K562 (cell line): ENCODE data around the gene TENM4. TPM values are rescaled to one million over a fixed set of nuclear protein-coding genes. Genes with fewer than 3 reads are reported as not detected.

Source experiments
- ATAC-seq: fragments of 200-7000 bp; cut with Tn5 transposase; 3 replicates; pipeline ENCODE4 v1.9.1; 2020; ENCODE audit warnings: moderate library complexity
- BruUV-seq: library from RNA; stranded (reverse); fragments of 400-500 nt; replicated peaks from 2 replicates; lab custom pipeline; 2021; lab: Mats Ljungman, UMichigan
- CTCF ChIA-PET: fragments of 300-600 bp; formaldehyde crosslinking; extraction: SDS; loops from one replicate; lab custom pipeline; 2021; ENCODE audit warnings: low intra/inter-chr PET ratio; lab: Yijun Ruan, JAX
- POLR2A ChIA-PET: fragments of 300-600, 350-650 bp; sonication (Branson Sonifier 250); formaldehyde crosslinking; extraction: SDS; loops from one replicate; lab custom pipeline; 2021; ENCODE audit warnings: antibody characterized with exemption, inconsistent platforms; lab: Yijun Ruan, JAX
- DNase-seq, 4 experiments: peaks; one replicate each; pipeline versions ENCODE4 v3.0.0 to v3.0.0-alpha.2; 2011 to 2018; ENCODE audit warnings: low spot score in 3 of 4, mixed read lengths in 3 of 4; ENCODE audit errors: extremely low read depth in 1 of 4
- FAIRE-seq: peaks from 2 replicates; lab custom pipeline; 2011; peaks lifted over from hg19 to GRCh38; lab: Jason Lieb, UNC
- H2AFZ ChIP-seq: 2 replicates; pipeline ENCODE4 v1.6.0; 2011; ENCODE audit warnings: low read depth, low read length, control low read depth, inconsistent platforms
- H3K27ac ChIP-seq: fragments of 200-600 bp; 3 replicates; pipeline ENCODE4 v1.8.0; 2011; ENCODE audit warnings: low read depth, mild to moderate bottlenecking, control low read depth, inconsistent platforms, low read length, moderate library complexity, mixed read lengths; ENCODE audit errors: extremely low read depth
- H3K27me3 ChIP-seq, 2 experiments: fragments of 300-600 bp in 1 of 2; 2 replicates in 1 of 2; 3 replicates in 1 of 2; pipeline versions ENCODE4 v1.6.0 to v1.8.0; 2011; ENCODE audit warnings: inconsistent platforms in 2 of 2, low read length in 2 of 2, mild to moderate bottlenecking in 1 of 2, mixed read lengths in 1 of 2, moderate library complexity in 1 of 2; ENCODE audit not compliant: control insufficient read depth in 2 of 2, insufficient read depth in 2 of 2
- H3K36me3 ChIP-seq: fragments of 300-600 bp; 3 replicates; pipeline ENCODE4 v1.8.0; 2011; ENCODE audit warnings: mild to moderate bottlenecking, low read length, inconsistent platforms; ENCODE audit not compliant: control insufficient read depth, insufficient read depth
- H3K4me1 ChIP-seq, 2 experiments: fragments of 200-600 bp in 1 of 2; replicated peaks in 1 of 2; 2 replicates in 1 of 2; 3 replicates in 1 of 2; pipeline versions ENCODE4 v1.5.1 to v1.8.0; 2011; ENCODE audit warnings: inconsistent platforms in 2 of 2, low read length in 2 of 2, mild to moderate bottlenecking in 1 of 2, mixed read lengths in 1 of 2, moderate library complexity in 1 of 2; ENCODE audit not compliant: control insufficient read depth in 2 of 2, insufficient read depth in 2 of 2
- H3K4me2 ChIP-seq: 2 replicates; pipeline ENCODE4 v1.6.1; 2011; ENCODE audit warnings: low read length, control low read depth, inconsistent platforms, mixed read lengths; ENCODE audit not compliant: insufficient read depth
- H3K4me3 ChIP-seq: fragments of 200-600 bp; sonication (generic), shearing (Covaris generic); 2 replicates; pipeline ENCODE4 v1.5.1; 2016; ENCODE audit warnings: control low read depth, inconsistent platforms
- H3K79me2 ChIP-seq: fragments of 200-600 bp; 3 replicates; pipeline ENCODE4 v1.8.0; 2011; ENCODE audit warnings: low read length, inconsistent platforms; ENCODE audit not compliant: control insufficient read depth, insufficient read depth
- H3K9ac ChIP-seq, 2 experiments: 2 replicates each; pipeline versions ENCODE4 v1.6.0 to v1.6.1; 2011; ENCODE audit warnings: low read depth in 2 of 2, low read length in 2 of 2, control low read depth in 1 of 2, inconsistent platforms in 1 of 2, mild to moderate bottlenecking in 1 of 2, mixed read lengths in 1 of 2; ENCODE audit not compliant: insufficient read depth in 1 of 2
- H3K9me1 ChIP-seq: one replicate; pipeline ENCODE4 v1.6.0; 2011; ENCODE audit warnings: inconsistent platforms, mild to moderate bottlenecking, low read length, moderate library complexity; ENCODE audit not compliant: control insufficient read depth, insufficient read depth
- H3K9me3 ChIP-seq: replicated peaks from 2 replicates; pipeline ENCODE4 v1.5.1; 2011; ENCODE audit warnings: low read depth, low read length, inconsistent platforms; ENCODE audit not compliant: control insufficient read depth, insufficient read depth
- H4K20me1 ChIP-seq: replicated peaks from 2 replicates; pipeline ENCODE4 v1.6.1; 2011; ENCODE audit warnings: low read length, inconsistent platforms, mixed read lengths; ENCODE audit not compliant: control insufficient read depth, insufficient read depth
- C11orf30 ChIP-seq: fragments of 450-650 bp; IDR thresholded peaks from 2 replicates; pipeline ENCODE4 v1.6.1; 2016; ENCODE audit warnings: low read depth, mild to moderate bottlenecking
- CBX2 ChIP-seq: fragments of 200-600 bp; sonication (generic); IDR thresholded peaks from one replicate; pipeline ENCODE4 v1.6.1; 2012; ENCODE audit warnings: mild to moderate bottlenecking, low read length, inconsistent platforms; ENCODE audit not compliant: insufficient read depth, poor library complexity, severe bottlenecking
- GTF2E2 ChIP-seq: fragments of 200-800 bp; sonication (Bioruptor generic); IDR thresholded peaks from 2 replicates; pipeline ENCODE4 v1.6.1; 2016; ENCODE audit warnings: missing genetic modification characterization, missing compliant biosample characterization
- L3MBTL2 ChIP-seq: fragments of 450-650 bp; IDR thresholded peaks from 2 replicates; pipeline ENCODE4 v1.6.1; 2016; ENCODE audit warnings: mild to moderate bottlenecking, moderate library complexity
- MAFF ChIP-seq: IDR thresholded peaks from 2 replicates; pipeline ENCODE4 v1.6.1; 2012; ENCODE audit warnings: low read length, improper control_type of control experiment
- MAFG ChIP-seq: fragments of 450-650 bp; conservative IDR thresholded peaks from 2 replicates; pipeline ENCODE4 v1.6.1; 2016; ENCODE audit warnings: missing genetic modification characterization, missing compliant biosample characterization
- RBM22 ChIP-seq: fragments of 200-400 bp; formaldehyde crosslinking; IDR thresholded peaks from 2 replicates; pipeline ENCODE4 v1.6.1; 2018; ENCODE audit warnings: low read length, low read depth; ENCODE audit not compliant: poor library complexity, severe bottlenecking
- ZC3H11A ChIP-seq: IDR thresholded peaks from 2 replicates; pipeline ENCODE4 v1.6.1; 2012; ENCODE audit warnings: low read depth, low read length, improper control_type of control experiment
- ZNF277 ChIP-seq: fragments of 250-450 bp; sonication (Bioruptor Pico); IDR thresholded peaks from 2 replicates; pipeline ENCODE4 v1.8.0; 2022; ENCODE audit warnings: inconsistent platforms, mild to moderate bottlenecking, moderate library complexity, borderline replicate concordance
- ZNF316 ChIP-seq: fragments of 450-650 bp; IDR thresholded peaks from 2 replicates; pipeline ENCODE4 v1.6.1; 2016
- WGBS: fragments of 100-300 bp; shearing (Covaris generic); methylation state at CpG from one replicate; pipeline ENCODE4 v1.1.6; 2016; ENCODE audit warnings: low coverage, mixed read lengths; ENCODE audit not compliant: insufficient coverage; ENCODE audit errors: missing lambda C conversion rate; 5-methylcytosine and 5-hydroxymethylcytosine counted together
- in situ Hi-C: fragments of 300-500 bp; cut with MboI; formaldehyde crosslinking; loops from 4 replicates; pipeline ENCODE4 v1.15.0; 2018; ENCODE audit warnings: inconsistent platforms, mixed read lengths
- intact Hi-C: fragments of 100-400 bp; cut with micrococcal nuclease; formaldehyde crosslinking; loops from 2 replicates; pipeline ENCODE4 v1.14.2; 2022
- polyA plus RNA-seq, 8 experiments: library from polyadenylated mRNA; depleted of rRNA in 4 of 8; stranded (reverse) in 5 of 8; unstranded in 3 of 8; fragments of >200 nt; fragmentation: Nextera tagmentation in 2 of 8; fragmentation: Illumina TruSeq in 1 of 8; extraction: Ambion mirVana in 2 of 8; extraction: Trizol in 1 of 8; gene quantifications; 2 replicates each; pipeline versions ENCODE4 v1.2.1 to v1.2.3, GENCODE V29; 2011 to 2014; ENCODE audit warnings: inconsistent platforms in 1 of 8, missing spikeins in 1 of 8
- total RNA-seq, 7 experiments: library from RNA; depleted of rRNA in 6 of 7; stranded (reverse); fragments of >200 nt in 6 of 7; fragmentation: Illumina TruSeq in 2 of 7; extraction: Trizol in 2 of 7; gene quantifications; 2 replicates each; pipeline versions ENCODE4 v1.2.1 to v1.2.3, GENCODE V29; 2011 to 2021; ENCODE audit warnings: low replicate concordance in 1 of 7
- TF ChIP-seq, protein P1 (sequence below): fragments of 250-450 bp; sonication (Bioruptor Pico); IDR thresholded peaks from 2 replicates; pipeline ENCODE4 v1.6.1; 2021; ENCODE audit warnings: mild to moderate bottlenecking

TENM4 gene
- total and polyA plus RNA-seq, 9 of the 15 experiments (the other 6 are each of a cell fraction or from before 2014, with no cell fraction given): 0.16 TPM; not detected in 8

- H3K9me1 ChIP-seq: no peaks in the 10 kb centered on the region
- no peak for DNase-seq
- no peak for TF ChIP-seq ZNF277 (CRISPR knock-in tag)
- TF ChIP-seq, protein P1, sequence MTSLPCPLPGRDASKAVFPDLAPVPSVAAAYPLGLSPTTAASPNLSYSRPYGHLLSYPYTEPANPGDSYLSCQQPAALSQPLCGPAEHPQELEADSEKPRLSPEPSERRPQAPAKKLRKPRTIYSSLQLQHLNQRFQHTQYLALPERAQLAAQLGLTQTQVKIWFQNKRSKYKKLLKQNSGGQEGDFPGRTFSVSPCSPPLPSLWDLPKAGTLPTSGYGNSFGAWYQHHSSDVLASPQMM (CRISPR knock-in tag): no peak
- TF ChIP-seq MAFF: 0 out of 2 replicates have a peak, but pooled peaks have one; percentile 4
- TF ChIP-seq C11orf30: peak; percentile 53; the same call in 1 of the 2 replicates
- no peak for TF ChIP-seq L3MBTL2
- TF ChIP-seq ZC3H11A: no peak
- TF ChIP-seq RBM22: no peak
- TF ChIP-seq GTF2E2 (tag): no peak
- TF ChIP-seq ZNF316: peak; percentile 49
- TF ChIP-seq CBX2: no peak
- TF ChIP-seq MAFG (tag): peak; percentile 33; the same call in 1 of the 2 replicates
- TF ChIP-seq, all 486 proteins: peak for 4
- Histone ChIP-seq H3K9ac (no peak overlapping the region), H4K20me1 (no peaks in the 10 kb centered on the region), H3K79me2 (no peaks in the 10 kb centered on the region), H2AFZ (no peak overlapping the region), H3K4me3 (no peak overlapping the region), H3K27me3 (no peaks in the 10 kb centered on the region), H3K9me3 (no peaks in the 10 kb centered on the region), H3K27ac (no peak overlapping the region), H3K4me2 (no peak overlapping the region), H3K4me1 (no peaks in the 10 kb centered on the region), H3K36me3 (no peaks in the 10 kb centered on the region)
- ChIA-PET POLR2A (interaction anchor here (0.7 kb wide), 1 partner anchor 8 kb away, joined by 3 read pairs; no protein-coding TSS in a partner anchor), CTCF (no interaction called here)
- in situ Hi-C loops (no loop called here), intact Hi-C loops (no loop called here)
- no peak for FAIRE-seq
- 0% methylated on average over 2 of the region's 2 CpGs for WGBS
- ATAC-seq: no peak
- no TSS peak for BruUV-seq
Measured at GRCh38 chr11:78806214-78807004, 634.4 kb downstream of the TENM4 start.
